GM18909 (cell line): ENCODE data around the gene RACGAP1.
"Not testable (repeated sequence)": the region's sequence is repeated elsewhere in the genome, so short reads cannot be mapped to it uniquely, and the experiment has no call there.

ENCODE experiments used
- ATAC-seq: cut with Tn5 transposase; IDR thresholded peaks from one replicate; pipeline ENCODE4 v1.9.1; 2021; ENCODE audit warnings: mild to moderate bottlenecking; ENCODE audit not compliant: unreplicated experiment, poor library complexity

The RACGAP1 gene

DNA sequence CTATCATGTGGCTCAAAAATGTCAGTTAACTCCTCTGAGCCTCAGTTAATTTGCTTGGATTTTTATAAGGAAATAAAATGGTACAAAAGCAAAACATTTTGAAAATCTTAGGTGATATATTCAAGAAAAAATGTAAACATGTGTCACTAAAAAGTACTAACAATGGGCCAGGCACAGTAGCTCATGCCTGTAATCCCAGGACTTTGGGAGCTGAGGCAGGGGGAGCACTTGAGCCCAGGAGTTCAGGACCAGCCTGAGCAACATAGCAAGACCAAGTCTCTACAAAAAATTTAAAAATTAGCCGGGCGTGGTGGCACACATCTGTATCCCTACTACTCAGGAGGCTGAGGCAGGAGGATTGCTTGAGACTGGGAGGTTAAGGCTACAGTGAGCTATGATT is 26.8 kb downstream of the RACGAP1 start:
- no peak for ATAC-seq

DNA sequence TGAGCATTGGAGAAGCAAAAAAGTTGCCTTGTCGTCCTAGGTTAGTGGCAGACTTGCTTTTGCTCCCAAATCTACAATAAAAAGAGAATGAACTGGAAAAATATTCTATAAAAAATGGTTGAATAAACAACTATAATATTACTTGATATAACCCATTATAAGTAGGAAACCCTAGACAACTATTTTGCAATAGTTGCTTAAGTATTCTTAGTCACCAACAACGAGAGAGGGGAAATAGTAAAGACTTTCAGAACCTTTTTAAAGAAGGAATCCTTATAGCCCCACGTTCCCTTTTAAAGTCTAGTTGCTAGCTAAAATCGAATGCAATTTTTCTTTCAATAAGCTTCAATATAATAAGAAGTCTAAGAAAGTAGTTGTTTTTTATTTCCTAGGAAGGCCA is 35.0 kb downstream of the RACGAP1 start:
- no peak for ATAC-seq

DNA sequence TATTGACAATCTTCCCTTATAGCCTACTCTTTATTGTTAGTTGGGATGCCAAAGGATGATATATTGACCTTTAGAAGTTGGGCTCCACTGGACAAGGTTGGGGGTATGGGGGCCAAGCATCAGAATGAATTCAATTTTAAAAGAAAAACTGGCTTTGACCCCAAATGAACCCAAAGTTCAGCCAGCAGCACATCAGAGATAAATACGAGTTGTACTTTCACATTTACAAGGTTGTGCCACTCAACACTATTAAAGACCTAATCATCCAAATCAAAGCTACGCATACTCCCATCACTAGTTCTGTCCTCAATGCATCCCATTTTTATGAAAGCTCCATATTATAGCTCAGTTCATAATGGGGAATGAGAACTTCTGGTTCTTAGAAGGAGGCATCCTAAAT is 35.9 kb downstream of the RACGAP1 start:
- not testable (repeated sequence) for ATAC-seq

DNA sequence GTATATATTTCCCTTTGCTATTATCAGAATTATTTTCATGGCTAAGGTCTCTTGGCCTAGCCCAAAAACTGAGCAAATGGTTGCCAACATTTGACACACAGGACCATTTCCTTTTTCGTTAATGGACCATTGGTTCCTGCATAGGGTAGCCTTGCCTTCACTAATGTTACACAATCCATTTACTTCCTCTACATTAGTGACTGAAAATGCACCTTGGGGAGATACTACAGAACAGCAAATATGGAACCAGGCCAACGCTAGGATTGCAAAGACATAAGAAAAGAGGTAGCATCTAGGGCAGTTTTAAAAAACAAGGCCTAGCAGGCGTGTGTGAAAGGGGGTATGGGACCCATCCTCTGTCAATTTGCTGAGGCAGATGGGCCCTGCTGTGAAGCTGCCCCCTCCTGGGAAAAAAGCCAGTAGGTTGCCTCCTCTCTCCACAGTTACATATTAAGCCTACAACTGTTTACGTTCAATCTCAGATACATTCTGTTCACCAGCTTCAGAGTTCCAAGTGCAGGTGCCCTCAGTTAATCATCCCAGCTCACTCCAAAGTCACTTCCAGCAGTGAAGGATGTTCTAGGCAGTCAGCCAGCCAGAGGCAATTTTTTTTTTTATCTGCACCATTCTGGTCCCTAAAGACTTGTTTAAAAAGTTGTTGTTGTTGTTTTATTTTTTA is 37.5 kb downstream of the RACGAP1 start:
- no peak for ATAC-seq

DNA sequence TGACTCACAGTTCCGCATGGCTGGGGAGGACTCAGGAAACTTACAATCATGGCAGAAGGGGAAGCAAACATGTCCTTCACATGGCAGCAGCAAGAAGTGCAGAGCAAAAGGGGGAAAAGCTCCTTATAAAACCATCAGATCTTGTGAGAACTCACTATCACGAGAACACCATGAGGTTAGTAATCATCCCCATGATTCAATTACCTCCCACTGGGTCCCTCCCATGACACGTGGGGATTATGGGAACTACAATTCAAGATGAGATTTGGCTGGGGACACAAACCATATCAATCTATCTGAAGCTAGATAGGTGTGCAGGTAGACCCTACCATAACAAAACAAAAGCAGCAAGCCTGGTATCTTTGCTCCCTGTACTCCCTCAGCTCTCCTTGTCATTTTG is 38.8 kb downstream of the RACGAP1 start:
- ATAC-seq: not testable (repeated sequence)

DNA sequence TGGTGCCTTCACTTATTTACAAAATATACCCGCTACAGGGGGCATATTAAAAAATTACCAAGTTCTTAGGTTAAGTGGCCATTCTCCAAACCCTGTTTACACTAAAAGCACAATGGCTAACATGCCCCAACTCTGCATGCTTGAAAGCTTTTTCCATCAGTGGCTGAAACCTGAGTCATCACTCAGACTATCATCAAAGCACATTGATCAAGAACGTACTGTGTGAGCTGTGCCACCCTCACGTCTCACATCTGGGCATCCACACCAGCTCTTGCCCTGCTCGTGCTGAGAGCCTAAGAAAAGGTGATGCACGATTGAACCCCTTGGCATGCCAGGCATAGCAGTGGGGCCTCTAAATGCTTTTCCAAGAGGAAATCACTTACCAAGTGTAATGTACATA is 39.3 kb downstream of the RACGAP1 start:
- ATAC-seq: no peak

DNA sequence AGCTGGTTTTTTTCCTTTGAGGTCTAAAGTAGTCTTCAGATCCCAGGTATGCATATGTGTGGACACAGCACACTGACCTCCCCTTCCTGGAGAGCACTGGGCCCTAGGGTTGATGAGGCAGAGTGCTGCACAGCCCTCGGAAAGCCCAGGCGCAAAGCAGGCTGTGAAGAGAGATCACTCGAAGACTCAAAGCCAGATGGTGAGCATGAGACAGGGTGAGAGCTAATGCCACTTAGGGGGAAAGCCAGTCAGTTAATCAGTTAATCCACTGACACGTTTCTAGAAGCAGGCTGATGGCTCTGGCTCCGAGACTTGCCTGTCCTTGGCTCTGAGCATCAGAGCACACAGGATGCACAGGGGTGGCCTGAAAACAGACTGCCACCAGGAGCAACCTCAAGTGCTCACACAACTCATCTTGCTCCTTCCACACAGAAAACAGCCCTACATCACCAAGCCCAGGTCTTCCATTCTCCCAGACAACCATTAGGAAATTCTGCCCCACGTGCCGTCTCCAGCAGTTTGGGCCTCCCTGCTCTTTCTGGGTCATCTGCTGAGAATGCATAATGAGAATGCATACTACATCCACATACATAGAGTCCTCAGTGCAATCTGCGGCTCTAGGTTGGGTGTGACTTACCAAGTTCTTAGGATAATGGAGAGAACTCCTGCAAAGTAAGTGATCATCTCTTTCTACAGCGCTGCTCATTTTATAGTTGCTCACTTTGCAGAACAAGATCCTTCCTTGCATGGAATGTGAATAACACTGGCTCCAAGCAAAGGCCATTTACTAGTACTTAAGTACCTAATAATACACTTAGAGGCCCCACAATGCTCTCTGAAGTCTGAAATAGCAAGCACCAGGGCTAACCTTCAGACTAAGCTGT is 40.6 kb downstream of the RACGAP1 start:
- no peak for ATAC-seq

DNA sequence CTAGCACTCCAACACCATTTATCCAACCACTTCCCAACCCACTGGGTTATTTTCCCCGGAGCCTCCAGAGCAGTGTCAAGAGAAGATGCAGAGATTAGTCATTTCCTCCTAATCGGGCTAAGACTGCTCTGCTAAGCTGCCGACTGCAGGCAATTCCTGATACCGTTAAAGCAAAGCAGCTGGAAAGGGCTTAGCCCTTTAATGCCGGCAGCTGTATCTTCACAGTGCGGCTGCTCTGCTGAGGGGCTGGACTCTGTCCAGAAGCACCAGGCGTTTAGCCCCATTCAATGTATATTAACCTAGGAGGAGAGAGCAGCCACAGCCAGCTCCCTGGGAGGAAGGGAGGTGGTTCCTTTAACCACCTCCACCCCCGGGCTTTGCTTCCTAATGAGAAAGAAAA is 41.4 kb downstream of the RACGAP1 start:
- no peak for ATAC-seq

DNA sequence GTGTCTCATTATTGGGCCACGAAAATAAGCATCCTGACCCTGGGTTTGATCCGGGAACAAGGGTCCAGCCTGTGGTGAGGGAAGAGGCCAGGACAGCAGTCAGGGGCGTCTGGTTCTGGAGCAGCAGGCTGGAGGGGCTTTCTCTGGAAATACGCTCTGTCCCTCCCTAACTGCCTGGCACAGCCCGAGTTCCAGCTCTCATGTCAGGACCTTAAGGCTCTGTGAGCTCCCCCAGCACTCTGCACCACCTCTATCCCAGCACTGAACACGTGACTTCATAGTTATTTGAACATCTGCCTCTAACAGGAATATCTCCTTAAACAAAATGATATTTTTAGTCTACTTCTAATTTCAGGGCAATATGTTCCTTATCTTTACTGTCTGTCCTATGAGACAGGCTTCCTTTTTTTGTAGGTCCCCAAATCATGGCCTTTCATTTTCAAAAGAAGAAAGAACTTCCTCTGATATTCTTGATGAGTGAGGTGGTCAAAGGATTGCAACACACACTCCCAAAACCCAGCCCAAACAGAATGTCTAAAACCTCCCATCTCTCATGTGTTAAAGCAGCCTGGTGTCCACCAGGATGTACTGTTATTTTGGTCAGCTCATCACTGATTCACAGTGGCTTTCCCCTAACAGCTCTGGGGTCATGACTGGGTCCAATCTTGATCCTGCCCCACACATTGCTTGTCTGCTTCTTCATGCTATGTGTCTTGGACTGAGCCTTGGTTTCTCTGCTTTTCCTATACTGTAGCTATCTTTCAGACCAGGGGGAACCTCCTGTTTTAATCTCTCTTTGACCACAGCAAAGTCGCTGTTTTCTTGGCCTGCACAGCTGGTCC is 42.8 kb downstream of the RACGAP1 start:
- ATAC-seq: no peak

DNA sequence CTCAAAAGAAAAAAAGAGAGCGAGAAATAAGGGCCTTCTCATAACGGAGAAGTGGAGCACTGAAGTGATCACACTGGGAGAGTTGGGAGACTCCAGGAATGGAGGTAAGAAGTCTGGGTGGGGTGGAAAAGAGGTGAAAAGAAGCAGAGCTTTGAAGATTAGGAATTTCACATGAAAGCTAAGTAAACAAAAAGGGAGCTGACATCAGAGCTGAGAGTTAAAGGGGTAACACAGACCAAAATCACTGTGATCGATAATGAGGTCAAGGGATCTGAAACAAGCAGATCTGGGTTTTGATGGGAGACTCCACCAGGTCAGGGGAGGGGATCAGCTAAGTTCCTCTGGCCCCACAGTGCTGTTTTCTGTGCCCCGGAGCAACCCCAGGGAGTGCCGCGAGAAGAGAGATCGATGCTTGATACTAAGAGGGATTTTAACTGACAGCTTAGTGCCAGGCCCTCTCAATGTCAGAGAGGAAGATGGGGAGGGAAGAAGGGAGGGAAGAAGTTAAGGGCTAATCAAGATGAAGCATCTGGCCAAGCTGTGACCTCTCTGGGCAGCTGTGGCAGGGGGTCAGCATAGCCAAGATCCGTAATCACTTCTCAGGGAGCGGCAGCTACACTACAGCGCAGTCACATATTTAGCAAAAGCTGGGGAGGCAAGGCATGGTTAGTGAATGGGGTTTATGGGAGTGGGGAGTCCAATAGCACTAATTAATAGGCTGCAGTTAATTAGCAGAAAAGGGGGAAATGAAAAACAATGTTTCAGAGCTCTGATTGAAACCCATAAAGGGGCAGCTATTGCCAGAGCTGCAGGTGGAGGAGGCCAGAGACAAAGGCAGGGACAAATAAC is 44.6 kb downstream of the RACGAP1 start:
- no peak for ATAC-seq

DNA sequence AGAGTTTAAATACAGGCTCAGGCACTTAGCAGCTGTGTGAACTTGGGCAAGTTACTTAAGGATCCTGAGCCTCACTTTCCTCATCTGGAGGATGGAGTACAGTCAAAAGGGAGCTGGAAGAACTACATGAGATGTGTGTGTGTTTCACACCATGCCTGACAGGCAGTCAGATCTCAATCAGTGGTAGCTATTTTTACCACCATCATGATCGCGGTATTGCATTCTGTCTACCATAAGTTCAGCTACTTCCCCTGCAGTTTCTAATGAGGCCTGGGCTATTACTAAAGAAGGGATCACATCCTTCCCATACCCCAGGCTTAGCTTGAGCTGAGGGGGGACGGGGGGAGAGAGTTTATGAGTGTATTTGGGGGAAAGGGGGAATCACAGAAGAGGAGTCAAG is 45.5 kb downstream of the RACGAP1 start:
- ATAC-seq: no peak

DNA sequence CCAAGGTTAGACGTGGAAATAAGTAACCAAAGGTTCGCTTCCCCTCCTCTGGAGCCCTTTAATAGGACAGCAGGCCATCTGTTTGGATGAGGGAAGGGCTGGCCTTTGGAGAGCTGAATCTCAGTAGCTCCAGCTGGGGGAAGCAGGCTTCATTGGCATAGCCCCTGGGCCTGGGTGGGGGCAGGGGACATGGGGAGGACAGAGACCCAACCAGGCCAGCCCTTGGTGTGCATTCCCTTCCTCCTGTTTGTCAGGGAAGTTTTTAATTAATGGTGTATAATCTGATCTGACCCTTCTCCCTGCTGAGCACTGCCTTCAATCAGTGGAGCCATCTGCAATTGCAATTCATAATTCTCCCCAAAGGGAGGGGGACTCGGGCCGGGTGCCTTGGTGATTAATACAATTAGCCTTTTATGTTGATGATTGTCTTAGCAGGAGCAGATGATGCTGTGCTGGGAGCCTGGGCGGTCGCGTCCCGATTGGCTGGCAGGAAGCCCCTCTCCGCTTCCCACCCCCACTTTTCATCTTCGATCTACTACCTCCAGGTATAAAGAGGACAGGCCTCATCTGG is 46.2 kb downstream of the RACGAP1 start:
- ATAC-seq: no peak

DNA sequence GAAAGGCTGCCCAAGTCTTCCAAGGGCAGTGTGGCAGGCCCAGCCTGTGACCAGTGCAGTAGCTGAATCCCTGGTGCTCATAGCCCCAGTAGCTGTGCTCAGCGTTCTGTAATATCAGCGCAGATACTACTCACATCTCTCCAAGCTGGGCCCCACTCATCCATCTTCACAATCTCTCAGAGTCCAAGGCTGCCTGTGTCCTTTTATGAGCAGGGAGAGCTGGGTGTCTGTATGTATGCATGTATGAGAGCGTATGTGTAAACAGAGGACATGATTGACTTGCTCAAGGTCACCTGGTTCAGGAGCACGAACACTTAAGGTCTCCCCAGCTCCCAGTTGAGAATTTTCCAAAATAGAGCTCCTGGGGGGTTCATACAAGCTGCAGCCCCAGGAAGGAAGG is 47.2 kb downstream of the RACGAP1 start:
- ATAC-seq: no peak

DNA sequence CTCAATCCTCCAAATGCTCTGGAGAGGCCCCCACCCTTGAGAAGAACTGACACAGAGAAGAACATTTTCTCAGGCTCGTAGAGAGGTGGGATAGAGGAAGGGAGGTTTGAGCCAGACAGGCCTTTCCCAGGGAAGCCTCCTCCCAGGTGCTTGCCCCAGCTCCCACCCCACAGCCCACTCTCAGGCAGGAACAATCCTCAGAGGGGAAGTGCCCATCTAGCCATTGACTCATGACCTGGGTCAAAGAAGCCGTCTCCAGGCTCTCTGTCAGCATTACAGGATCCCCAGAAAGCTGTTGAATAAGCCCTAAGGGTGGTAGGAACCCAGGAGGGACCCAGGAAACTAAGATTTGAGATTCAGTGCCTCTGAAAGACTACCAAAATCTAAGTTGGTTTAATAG is 48.7 kb downstream of the RACGAP1 start:
- no peak for ATAC-seq

DNA sequence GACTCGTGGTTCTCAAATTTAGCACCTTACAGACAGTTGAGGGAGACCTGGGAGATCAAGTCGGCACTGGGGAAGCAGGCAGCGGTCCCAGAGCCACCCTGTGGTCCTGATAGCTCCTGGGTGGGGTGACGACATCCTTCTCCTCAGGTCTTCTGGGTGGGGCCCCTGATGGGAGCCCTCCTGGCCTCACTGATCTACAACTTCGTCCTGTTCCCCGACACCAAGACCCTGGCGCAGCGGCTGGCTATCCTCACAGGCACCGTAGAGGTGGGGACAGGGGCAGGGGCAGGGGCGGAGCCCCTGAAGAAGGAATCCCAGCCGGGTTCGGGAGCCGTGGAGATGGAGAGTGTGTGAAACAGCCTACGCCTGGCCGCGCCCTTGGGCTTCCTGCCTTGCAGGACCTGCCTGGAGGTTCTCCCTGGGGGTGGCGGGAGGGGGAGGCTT is 50.0 kb downstream of the RACGAP1 start:
- no peak for ATAC-seq

DNA sequence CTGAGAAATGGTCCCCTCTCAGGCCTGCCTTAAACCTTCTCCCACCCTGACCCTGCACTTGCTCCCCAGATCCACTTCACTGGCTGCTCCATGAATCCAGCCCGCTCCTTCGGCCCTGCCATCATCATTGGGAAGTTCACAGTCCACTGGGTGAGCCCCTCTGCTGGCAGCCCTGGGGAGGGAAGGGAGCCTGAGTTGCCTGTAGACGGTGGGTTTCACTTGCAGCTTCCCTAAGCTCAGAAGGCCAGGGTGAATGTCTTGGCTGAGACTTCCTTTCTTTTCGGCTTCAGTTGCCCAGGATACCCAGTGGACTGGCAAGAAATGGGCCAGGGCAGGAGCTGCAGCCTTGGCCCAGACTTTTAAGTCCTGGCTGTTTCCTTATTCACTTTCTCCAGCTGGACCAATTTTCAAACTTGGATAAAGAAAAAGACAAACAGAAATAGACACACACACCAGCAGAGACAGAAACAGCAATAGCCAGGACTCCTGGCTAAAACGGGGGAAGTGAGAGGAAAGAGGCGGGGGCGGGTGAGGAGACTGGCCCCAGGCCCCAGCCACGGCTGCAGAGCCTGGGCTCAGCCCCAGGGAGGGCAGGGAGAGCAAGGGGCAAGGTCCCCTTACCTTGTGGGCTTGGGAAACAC is 50.5 kb downstream of the RACGAP1 start:
- no peak for ATAC-seq

DNA sequence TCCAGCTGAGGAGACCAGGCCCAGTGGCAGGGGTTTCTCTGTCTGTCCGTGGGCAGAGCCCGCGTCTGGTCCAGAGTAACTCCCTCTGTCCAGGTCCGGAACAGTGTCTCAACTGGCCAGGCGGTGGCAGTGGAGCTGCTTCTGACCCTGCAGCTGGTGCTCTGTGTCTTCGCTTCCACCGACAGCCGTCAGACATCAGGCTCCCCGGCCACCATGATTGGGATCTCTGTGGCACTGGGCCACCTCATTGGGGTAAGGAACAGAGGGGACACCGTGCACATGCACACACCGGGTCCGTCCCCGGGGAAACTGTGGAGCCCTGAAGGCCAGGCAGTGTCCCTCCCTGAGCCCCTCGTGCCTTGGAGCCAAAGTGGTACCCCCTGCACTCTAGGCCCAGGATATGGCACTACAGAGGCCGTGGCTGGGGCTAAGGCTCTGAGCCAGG is 51.0 kb downstream of the RACGAP1 start:
- ATAC-seq: no peak

DNA sequence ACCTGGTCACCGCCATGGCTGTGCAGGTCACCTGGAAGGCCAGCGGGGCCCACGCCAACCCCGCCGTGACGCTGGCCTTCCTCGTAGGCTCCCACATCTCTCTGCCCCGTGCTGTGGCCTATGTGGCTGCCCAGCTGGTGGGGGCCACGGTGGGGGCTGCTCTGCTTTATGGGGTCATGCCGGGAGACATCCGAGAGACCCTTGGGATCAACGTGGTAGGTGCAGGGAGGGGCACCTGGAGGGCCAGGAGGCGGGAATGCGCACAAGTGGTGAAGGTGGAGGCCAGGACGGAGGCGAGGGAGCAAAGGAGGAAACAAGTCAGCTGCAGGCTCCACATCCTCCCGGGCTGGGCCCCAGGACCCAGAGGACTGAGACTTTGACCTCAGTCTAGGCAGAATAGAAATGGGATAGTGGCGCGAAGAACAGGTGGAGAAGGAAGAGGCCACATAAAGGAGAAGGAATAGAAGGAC is 51.9 kb downstream of the RACGAP1 start:
- ATAC-seq: no peak
